SK-N-MC (cell line): ENCODE measurements around the gene PPP2R3A.

Experiments
- EZH2 ChIP-seq: fragments of 200-600 bp; sonication (generic); IDR thresholded peaks from one replicate; pipeline ENCODE4 v1.6.1; 2017; ENCODE audit warnings: antibody characterized with exemption
- POLR2AphosphoS5 ChIP-seq: IDR thresholded peaks from 2 replicates; pipeline ENCODE4 v1.6.1; 2012; ENCODE audit warnings: mild to moderate bottlenecking, low read depth, low read length, borderline replicate concordance

- TF ChIP-seq POLR2AphosphoS5 (no peak), EZH2 (no peak)
Measured at GRCh38 chr3:136193278-136194054, 227.9 kb downstream of the PPP2R3A start.
